GM12878 (cell line): ENCODE data around the gene TCF12. TPM values are rescaled to one million over a fixed set of nuclear protein-coding genes. Genes with fewer than 3 reads are reported as not detected.

Experiments used
- ATAC-seq: fragments of 200-7000 bp; cut with Tn5 transposase; 3 replicates; pipeline ENCODE4 v1.9.1; 2020; ENCODE audit warnings: mild to moderate bottlenecking, moderate library complexity
- BruUV-seq: library from RNA; stranded (reverse); fragments of 400-500 nt; replicated peaks from 2 replicates; lab custom pipeline; 2021; lab: Mats Ljungman, UMichigan
- CTCF ChIA-PET: fragments of 300-600 bp; sonication (Branson Sonifier 250); formaldehyde crosslinking; extraction: SDS; loops from one replicate; lab custom pipeline; 2021; ENCODE audit warnings: inconsistent platforms; lab: Yijun Ruan, JAX
- POLR2A ChIA-PET: fragments of 350-600 bp; formaldehyde crosslinking; extraction: SDS; loops from one replicate; lab custom pipeline; 2021; ENCODE audit warnings: inconsistent platforms; lab: Charles Lee
- RAD21 ChIA-PET: fragments of 300-600 bp; sonication (Branson Sonifier 250); formaldehyde crosslinking; loops from one replicate; lab custom pipeline; 2023; ENCODE audit warnings: antibody characterized with exemption; ENCODE audit not compliant: unreplicated experiment; lab: Charles Lee
- SMC1A ChIA-PET: fragments of 300-600 bp; sonication (Branson Sonifier 250); formaldehyde crosslinking; loops from one replicate; lab custom pipeline; 2023; ENCODE audit not compliant: unreplicated experiment, uncharacterized antibody; lab: Charles Lee
- DNase-seq: peaks from one replicate; pipeline ENCODE4 v3.0.0-alpha.2; 2011; ENCODE audit warnings: low read depth, low spot score
- FAIRE-seq: peaks from 3 replicates; lab custom pipeline; 2011; peaks lifted over from hg19 to GRCh38; lab: Jason Lieb, UNC
- H2AFZ ChIP-seq: 2 replicates; pipeline ENCODE4 v1.6.0; 2011; ENCODE audit warnings: low read depth, low read length, control low read depth; ENCODE audit not compliant: control insufficient read depth
- H3K27ac ChIP-seq: 2 replicates; pipeline ENCODE4 v1.5.1; 2011; ENCODE audit warnings: control low read depth; ENCODE audit not compliant: control insufficient read depth, insufficient read depth
- H3K27me3 ChIP-seq, 2 experiments: replicated peaks in 1 of 2; 2 replicates each; pipeline versions ENCODE4 v1.6.0 to v1.6.1; 2011; ENCODE audit warnings: low read length in 1 of 2; ENCODE audit not compliant: control insufficient read depth in 2 of 2, insufficient read depth in 2 of 2
- H3K36me3 ChIP-seq, 2 experiments: 2 replicates each; pipeline ENCODE4 v1.5.1; 2011; ENCODE audit warnings: low read length in 1 of 2; ENCODE audit not compliant: control insufficient read depth in 2 of 2, insufficient read depth in 2 of 2
- H3K4me1 ChIP-seq: 2 replicates; pipeline ENCODE4 v1.6.1; 2011; ENCODE audit warnings: mild to moderate bottlenecking, low read length, moderate library complexity, mixed read lengths; ENCODE audit not compliant: control insufficient read depth, insufficient read depth
- H3K4me2 ChIP-seq: 2 replicates; pipeline ENCODE4 v1.6.0; 2011; ENCODE audit warnings: control low read depth; ENCODE audit not compliant: control insufficient read depth, insufficient read depth
- H3K4me3 ChIP-seq: fragments of 200-600 bp; sonication (generic); 2 replicates; pipeline ENCODE4 v1.5.1; 2016
- H3K79me2 ChIP-seq: 2 replicates; pipeline ENCODE4 v1.6.0; 2011; ENCODE audit warnings: low read length; ENCODE audit not compliant: control insufficient read depth, insufficient read depth
- H3K9ac ChIP-seq: 2 replicates; pipeline ENCODE4 v1.8.0; 2011; ENCODE audit warnings: low read length, control low read depth, mixed read lengths; ENCODE audit not compliant: control insufficient read depth, insufficient read depth
- H3K9me3 ChIP-seq: replicated peaks from 3 replicates; pipeline ENCODE4 v1.5.1; 2011; ENCODE audit warnings: mild to moderate bottlenecking, low read length; ENCODE audit not compliant: control insufficient read depth, insufficient read depth
- H4K20me1 ChIP-seq: 2 replicates; pipeline ENCODE4 v1.6.0; 2011; ENCODE audit not compliant: control insufficient read depth, insufficient read depth
- BACH1 ChIP-seq: fragments of 450-650 bp; IDR thresholded peaks from 2 replicates; pipeline ENCODE4 v1.6.1; 2017; ENCODE audit warnings: mild to moderate bottlenecking, borderline replicate concordance
- CBX3 ChIP-seq: fragments of 200-600 bp; sonication (generic); IDR thresholded peaks from 2 replicates; pipeline ENCODE4 v1.6.1; 2016; ENCODE audit warnings: low read depth, borderline replicate concordance
- CHD1 ChIP-seq: IDR thresholded peaks from 2 replicates; pipeline ENCODE4 v1.6.1; 2012; ENCODE audit warnings: low read depth, low read length, improper control_type of control experiment
- EED ChIP-seq: sonication (generic); IDR thresholded peaks from 2 replicates; pipeline ENCODE4 v1.6.1; 2016; ENCODE audit warnings: antibody characterized with exemption, low read depth
- IKZF2 ChIP-seq, 2 experiments: fragments of 450-650 bp; IDR thresholded peaks; 2 replicates each; pipeline ENCODE4 v1.6.1; 2017; ENCODE audit warnings: mild to moderate bottlenecking in 2 of 2, moderate library complexity in 2 of 2
- KLF5 ChIP-seq: fragments of 450-650 bp; IDR thresholded peaks from 2 replicates; pipeline ENCODE4 v1.6.1; 2014; ENCODE audit warnings: mild to moderate bottlenecking; ENCODE audit not compliant: partially characterized antibody
- MEF2B ChIP-seq: fragments of 450-650 bp; IDR thresholded peaks from 2 replicates; pipeline ENCODE4 v1.6.1; 2018; ENCODE audit warnings: mild to moderate bottlenecking, moderate library complexity; ENCODE audit not compliant: partially characterized antibody, poor library complexity, severe bottlenecking
- TCF12 ChIP-seq: IDR thresholded peaks from 2 replicates; pipeline ENCODE4 v1.6.1; 2011; ENCODE audit warnings: low read depth, mild to moderate bottlenecking, low read length
- WGBS: methylation state at CpG from one replicate; pipeline ENCODE4 v1.1.6; 2016; ENCODE audit warnings: low lambda C conversion rate; ENCODE audit not compliant: insufficient replicate concordance, insufficient coverage; ENCODE audit errors: missing lambda C conversion rate; 5-methylcytosine and 5-hydroxymethylcytosine counted together
- in situ Hi-C: fragments of 300-500 bp; cut with MboI; formaldehyde crosslinking; loops from 9 replicates; pipeline ENCODE4 v1.14.3; 2018; ENCODE audit warnings: mixed read lengths
- intact Hi-C: fragments of 100-400 bp; cut with micrococcal nuclease; formaldehyde crosslinking; loops from one replicate; pipeline ENCODE4 v1.14.2; 2022; ENCODE audit not compliant: unreplicated experiment
- polyA plus RNA-seq, 11 experiments: library from polyadenylated mRNA; depleted of rRNA in 4 of 11; unstranded in 6 of 11; stranded (reverse) in 5 of 11; fragments of >200 nt; fragmentation: Nextera tagmentation in 4 of 11; fragmentation: Illumina TruSeq in 1 of 11; extraction: Ambion mirVana in 4 of 11; extraction: Trizol in 1 of 11; gene quantifications; 1 replicate in 1 of 11; 2 replicates in 10 of 11; pipeline versions ENCODE4 v1.2.1 to v1.2.3, GENCODE V29; 2011 to 2016; ENCODE audit warnings: inconsistent platforms in 2 of 11, missing spikeins in 2 of 11, low read depth in 1 of 11
- total RNA-seq, 4 experiments: library from RNA; depleted of rRNA in 3 of 4; stranded (reverse); fragments of >200 nt in 3 of 4; fragmentation: Illumina TruSeq in 1 of 4; extraction: Trizol in 1 of 4; gene quantifications; 2 replicates each; pipeline versions ENCODE4 v1.2.1 to v1.2.3, GENCODE V29; 2013 to 2021
- TF ChIP-seq, protein P1 (sequence below): fragments of 450-650 bp; IDR thresholded peaks from 2 replicates; pipeline ENCODE4 v1.6.1; 2017; ENCODE audit warnings: mild to moderate bottlenecking, moderate library complexity
- TF ChIP-seq, protein P2 (sequence below): fragments of 150-350 bp; IDR thresholded peaks from 2 replicates; pipeline ENCODE4 v1.6.1; 2016; ENCODE audit warnings: low read depth, low read length
- TF ChIP-seq, protein P3 (sequence below): fragments of 450-650 bp; conservative IDR thresholded peaks from 2 replicates; pipeline ENCODE4 v1.6.1; 2017; ENCODE audit warnings: mild to moderate bottlenecking, moderate library complexity
- TF ChIP-seq, protein P4 (sequence below), 3 experiments: IDR thresholded peaks in 2 of 3; conservative IDR thresholded peaks in 1 of 3; 2 replicates each; pipeline ENCODE4 v1.5.1; 2011; ENCODE audit warnings: low read depth in 3 of 3, low read length in 3 of 3, mild to moderate bottlenecking in 3 of 3, control low read depth in 2 of 3, moderate library complexity in 2 of 3, inconsistent platforms in 1 of 3, mixed read lengths in 1 of 3; ENCODE audit not compliant: control insufficient read depth in 2 of 3, insufficient read depth in 1 of 3; ENCODE audit errors: extremely low read depth in 1 of 3

TCF12 gene
- total and polyA plus RNA-seq, 10 of the 15 experiments (the other 5 are each of a cell fraction or from before 2014, with no cell fraction given): 8.2 to 70.9 (median 49.5) TPM

DNA sequence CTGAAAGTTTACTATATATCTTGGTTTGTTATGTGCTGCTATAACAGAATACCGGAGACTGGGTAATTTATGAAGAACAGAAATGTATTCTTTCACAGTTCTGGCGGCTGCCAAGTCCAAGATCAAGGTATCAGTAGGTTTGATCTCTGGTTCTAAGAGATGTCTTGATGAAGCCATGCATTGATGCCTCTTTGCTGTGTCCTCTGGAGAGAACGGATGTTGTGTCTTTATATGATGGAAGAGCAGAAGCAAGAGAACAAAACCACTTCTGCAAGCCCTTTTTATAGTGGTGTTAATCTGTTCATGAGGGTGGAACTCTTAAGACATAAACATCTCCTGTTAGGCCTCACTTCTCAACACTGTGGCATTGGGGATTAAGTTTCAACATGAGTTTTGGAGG lies 62.7 kb downstream of the TCF12 start (continued):
- TF ChIP-seq, protein P1, sequence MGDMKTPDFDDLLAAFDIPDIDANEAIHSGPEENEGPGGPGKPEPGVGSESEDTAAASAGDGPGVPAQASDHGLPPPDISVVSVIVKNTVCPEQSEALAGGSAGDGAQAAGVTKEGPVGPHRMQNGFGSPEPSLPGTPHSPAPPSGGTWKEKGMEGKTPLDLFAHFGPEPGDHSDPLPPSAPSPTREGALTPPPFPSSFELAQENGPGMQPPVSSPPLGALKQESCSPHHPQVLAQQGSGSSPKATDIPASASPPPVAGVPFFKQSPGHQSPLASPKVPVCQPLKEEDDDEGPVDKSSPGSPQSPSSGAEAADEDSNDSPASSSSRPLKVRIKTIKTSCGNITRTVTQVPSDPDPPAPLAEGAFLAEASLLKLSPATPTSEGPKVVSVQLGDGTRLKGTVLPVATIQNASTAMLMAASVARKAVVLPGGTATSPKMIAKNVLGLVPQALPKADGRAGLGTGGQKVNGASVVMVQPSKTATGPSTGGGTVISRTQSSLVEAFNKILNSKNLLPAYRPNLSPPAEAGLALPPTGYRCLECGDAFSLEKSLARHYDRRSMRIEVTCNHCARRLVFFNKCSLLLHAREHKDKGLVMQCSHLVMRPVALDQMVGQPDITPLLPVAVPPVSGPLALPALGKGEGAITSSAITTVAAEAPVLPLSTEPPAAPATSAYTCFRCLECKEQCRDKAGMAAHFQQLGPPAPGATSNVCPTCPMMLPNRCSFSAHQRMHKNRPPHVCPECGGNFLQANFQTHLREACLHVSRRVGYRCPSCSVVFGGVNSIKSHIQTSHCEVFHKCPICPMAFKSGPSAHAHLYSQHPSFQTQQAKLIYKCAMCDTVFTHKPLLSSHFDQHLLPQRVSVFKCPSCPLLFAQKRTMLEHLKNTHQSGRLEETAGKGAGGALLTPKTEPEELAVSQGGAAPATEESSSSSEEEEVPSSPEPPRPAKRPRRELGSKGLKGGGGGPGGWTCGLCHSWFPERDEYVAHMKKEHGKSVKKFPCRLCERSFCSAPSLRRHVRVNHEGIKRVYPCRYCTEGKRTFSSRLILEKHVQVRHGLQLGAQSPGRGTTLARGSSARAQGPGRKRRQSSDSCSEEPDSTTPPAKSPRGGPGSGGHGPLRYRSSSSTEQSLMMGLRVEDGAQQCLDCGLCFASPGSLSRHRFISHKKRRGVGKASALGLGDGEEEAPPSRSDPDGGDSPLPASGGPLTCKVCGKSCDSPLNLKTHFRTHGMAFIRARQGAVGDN: no peak
- no peak for TF ChIP-seq EED

DNA sequence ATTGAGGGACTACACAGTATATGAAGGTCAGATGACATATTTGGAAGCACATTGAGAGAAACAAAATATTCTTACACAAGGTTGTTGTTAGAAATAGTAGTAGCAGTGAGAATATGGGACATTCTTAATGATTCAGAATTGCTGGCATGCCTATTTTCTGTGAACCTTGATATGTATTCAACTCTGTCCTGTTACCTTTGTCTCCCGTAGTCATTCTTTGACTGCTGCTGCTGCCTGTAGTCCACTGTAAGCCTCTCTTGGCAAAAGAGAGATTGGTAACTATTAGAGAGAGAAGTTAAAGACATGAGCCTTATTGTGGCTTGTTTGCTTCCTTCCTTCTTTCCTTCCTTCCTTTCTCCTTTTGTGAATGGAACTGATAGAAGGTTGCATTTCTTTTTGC lies 64.5 kb downstream of the TCF12 start:
- Histone ChIP-seq H3K27ac (no peak overlapping the region), H3K9me3 (no peaks in the 10 kb centered on the region), H3K79me2 (peaks cover 17% of the 10 kb centered on the region), H2AFZ (no peak overlapping the region), H3K4me3 (no peak overlapping the region), H3K27me3 (no peaks in the 10 kb centered on the region), H3K4me1 (peaks cover 26% of the 10 kb centered on the region), H3K4me2 (no peak overlapping the region), H4K20me1 (no peaks in the 10 kb centered on the region), H3K36me3 (no peaks in the 10 kb centered on the region), H3K9ac (no peak overlapping the region)
- in situ Hi-C loops (no loop called here), intact Hi-C loops (no loop called here)
- ATAC-seq (no peak), DNase-seq (no peak), FAIRE-seq (no peak)
- ChIA-PET POLR2A (no interaction called here), RAD21 (no interaction called here), CTCF (no interaction called here), SMC1A (no interaction called here)
- no TSS peak for BruUV-seq
- 11% methylated on average over 1 of the region's 1 CpG for WGBS
- TF ChIP-seq MEF2B (no peak), KLF5 (no peak), BACH1 (no peak), TCF12 (no peak), IKZF2 (IDR thresholded peaks at IDR 0.05) (no peak), CBX3 (no peak), CHD1 (no peak)
- TF ChIP-seq, protein P2, sequence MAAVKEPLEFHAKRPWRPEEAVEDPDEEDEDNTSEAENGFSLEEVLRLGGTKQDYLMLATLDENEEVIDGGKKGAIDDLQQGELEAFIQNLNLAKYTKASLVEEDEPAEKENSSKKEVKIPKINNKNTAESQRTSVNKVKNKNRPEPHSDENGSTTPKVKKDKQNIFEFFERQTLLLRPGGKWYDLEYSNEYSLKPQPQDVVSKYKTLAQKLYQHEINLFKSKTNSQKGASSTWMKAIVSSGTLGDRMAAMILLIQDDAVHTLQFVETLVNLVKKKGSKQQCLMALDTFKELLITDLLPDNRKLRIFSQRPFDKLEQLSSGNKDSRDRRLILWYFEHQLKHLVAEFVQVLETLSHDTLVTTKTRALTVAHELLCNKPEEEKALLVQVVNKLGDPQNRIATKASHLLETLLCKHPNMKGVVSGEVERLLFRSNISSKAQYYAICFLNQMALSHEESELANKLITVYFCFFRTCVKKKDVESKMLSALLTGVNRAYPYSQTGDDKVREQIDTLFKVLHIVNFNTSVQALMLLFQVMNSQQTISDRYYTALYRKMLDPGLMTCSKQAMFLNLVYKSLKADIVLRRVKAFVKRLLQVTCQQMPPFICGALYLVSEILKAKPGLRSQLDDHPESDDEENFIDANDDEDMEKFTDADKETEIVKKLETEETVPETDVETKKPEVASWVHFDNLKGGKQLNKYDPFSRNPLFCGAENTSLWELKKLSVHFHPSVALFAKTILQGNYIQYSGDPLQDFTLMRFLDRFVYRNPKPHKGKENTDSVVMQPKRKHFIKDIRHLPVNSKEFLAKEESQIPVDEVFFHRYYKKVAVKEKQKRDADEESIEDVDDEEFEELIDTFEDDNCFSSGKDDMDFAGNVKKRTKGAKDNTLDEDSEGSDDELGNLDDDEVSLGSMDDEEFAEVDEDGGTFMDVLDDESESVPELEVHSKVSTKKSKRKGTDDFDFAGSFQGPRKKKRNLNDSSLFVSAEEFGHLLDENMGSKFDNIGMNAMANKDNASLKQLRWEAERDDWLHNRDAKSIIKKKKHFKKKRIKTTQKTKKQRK: no peak
- TF ChIP-seq, protein P3, sequence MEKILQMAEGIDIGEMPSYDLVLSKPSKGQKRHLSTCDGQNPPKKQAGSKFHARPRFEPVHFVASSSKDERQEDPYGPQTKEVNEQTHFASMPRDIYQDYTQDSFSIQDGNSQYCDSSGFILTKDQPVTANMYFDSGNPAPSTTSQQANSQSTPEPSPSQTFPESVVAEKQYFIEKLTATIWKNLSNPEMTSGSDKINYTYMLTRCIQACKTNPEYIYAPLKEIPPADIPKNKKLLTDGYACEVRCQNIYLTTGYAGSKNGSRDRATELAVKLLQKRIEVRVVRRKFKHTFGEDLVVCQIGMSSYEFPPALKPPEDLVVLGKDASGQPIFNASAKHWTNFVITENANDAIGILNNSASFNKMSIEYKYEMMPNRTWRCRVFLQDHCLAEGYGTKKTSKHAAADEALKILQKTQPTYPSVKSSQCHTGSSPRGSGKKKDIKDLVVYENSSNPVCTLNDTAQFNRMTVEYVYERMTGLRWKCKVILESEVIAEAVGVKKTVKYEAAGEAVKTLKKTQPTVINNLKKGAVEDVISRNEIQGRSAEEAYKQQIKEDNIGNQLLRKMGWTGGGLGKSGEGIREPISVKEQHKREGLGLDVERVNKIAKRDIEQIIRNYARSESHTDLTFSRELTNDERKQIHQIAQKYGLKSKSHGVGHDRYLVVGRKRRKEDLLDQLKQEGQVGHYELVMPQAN: no peak
- TF ChIP-seq, protein P4, sequence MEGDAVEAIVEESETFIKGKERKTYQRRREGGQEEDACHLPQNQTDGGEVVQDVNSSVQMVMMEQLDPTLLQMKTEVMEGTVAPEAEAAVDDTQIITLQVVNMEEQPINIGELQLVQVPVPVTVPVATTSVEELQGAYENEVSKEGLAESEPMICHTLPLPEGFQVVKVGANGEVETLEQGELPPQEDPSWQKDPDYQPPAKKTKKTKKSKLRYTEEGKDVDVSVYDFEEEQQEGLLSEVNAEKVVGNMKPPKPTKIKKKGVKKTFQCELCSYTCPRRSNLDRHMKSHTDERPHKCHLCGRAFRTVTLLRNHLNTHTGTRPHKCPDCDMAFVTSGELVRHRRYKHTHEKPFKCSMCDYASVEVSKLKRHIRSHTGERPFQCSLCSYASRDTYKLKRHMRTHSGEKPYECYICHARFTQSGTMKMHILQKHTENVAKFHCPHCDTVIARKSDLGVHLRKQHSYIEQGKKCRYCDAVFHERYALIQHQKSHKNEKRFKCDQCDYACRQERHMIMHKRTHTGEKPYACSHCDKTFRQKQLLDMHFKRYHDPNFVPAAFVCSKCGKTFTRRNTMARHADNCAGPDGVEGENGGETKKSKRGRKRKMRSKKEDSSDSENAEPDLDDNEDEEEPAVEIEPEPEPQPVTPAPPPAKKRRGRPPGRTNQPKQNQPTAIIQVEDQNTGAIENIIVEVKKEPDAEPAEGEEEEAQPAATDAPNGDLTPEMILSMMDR (IDR thresholded peaks at IDR 0.05 in 2 of 3, conservative IDR thresholded peaks at IDR 0.05 in 1 of 3; ENCODE audit: control insufficient read depth in 2 of 3, extremely low read depth in 1 of 3, insufficient read depth in 1 of 3, low read depth in 3 of 3, low read length in 3 of 3): no peak
